ENCODE measurements around the gene ST6GALNAC5. TPM values are rescaled to one million over a fixed set of nuclear protein-coding genes. Genes with fewer than 3 reads are reported as not detected.
"Not testable (repeated sequence)": the region's sequence is repeated elsewhere in the genome, so short reads cannot be mapped to it uniquely, and the experiment has no call there.

The ST6GALNAC5 gene
- 10 to 100 TPM; 10.9 to 18.9 TPM for total RNA-seq
- 10 to 100 TPM in 2 of 6 donors, 1 to 10 TPM in 4; 7.6 to 14.1 (median 9.0) TPM for polyA plus RNA-seq (ENCODE audit: insufficient read length in 6 of 6)
- long read RNA-seq, donor 1, partial matches to known transcripts: 0 of 4 reads
- long read RNA-seq, donor 1, other reads (novel, unspliced or antisense): 0 of 4 reads
- long read RNA-seq, donor 2, partial matches to known transcripts: 0 of 4 reads
- long read RNA-seq, donor 2, other reads (novel, unspliced or antisense): 0 of 4 reads
- long read RNA-seq, donor 3: 0 reads
- long read RNA-seq, donor 4, partial matches to known transcripts: 0 of 8 reads
- long read RNA-seq, donor 4, other reads (novel, unspliced or antisense): 0 of 8 reads
- long read RNA-seq, donor 5, partial matches to known transcripts: 0 of 3 reads
- long read RNA-seq, donor 5, other reads (novel, unspliced or antisense): 0 of 3 reads
- long read RNA-seq, donor 6, partial matches to known transcripts: 0 of 2 reads
- long read RNA-seq, donor 6, other reads (novel, unspliced or antisense): 0 of 2 reads
- long read RNA-seq, donor 7, partial matches to known transcripts: 0 of 3 reads
- long read RNA-seq, donor 7, other reads (novel, unspliced or antisense): 0 of 3 reads
- long read RNA-seq, donor 8, partial matches to known transcripts: 0 of 3 reads
- long read RNA-seq, donor 8, other reads (novel, unspliced or antisense): 0 of 3 reads
- long read RNA-seq, donor 9: 0 reads
- long read RNA-seq, donor 10, partial matches to known transcripts: 0 of 8 reads
- long read RNA-seq, donor 10, other reads (novel, unspliced or antisense): 0 of 8 reads
- long read RNA-seq, donor 11, transcript ST6GALNAC5-202 (5 exons, 3,751 nt): major isoform, 5 of 7 reads
- long read RNA-seq, donor 11, partial matches to known transcripts: 0 of 7 reads
- long read RNA-seq, donor 11, other reads (novel, unspliced or antisense): 0 of 7 reads
- long read RNA-seq, donor 12, partial matches to known transcripts: 0 of 2 reads
- long read RNA-seq, donor 12, other reads (novel, unspliced or antisense): 0 of 2 reads

- TF ChIP-seq CTCF (IDR thresholded peaks at IDR 0.05): no peak
- Histone ChIP-seq H3K36me3 (no peaks in the 10 kb centered on the region), H3K4me1 (peaks cover 2 to 20% of the 10 kb centered on the region in 2 donors), H3K27ac (peak within 1 kb of the TSS; percentile 45 to 47), H3K4me3 (peak within 1 kb of the TSS; percentile 32 to 35), H3K27me3 (peaks cover 25 to 75% of the 10 kb centered on the region in 2 donors), H3K9me3 (no peaks in the 10 kb centered on the region)
- intact Hi-C loops (cut with DNase I): no loop called here
- DNase-seq (peak; percentile 29 to 66 (median 44)), ATAC-seq (peak; percentile 62)
Measured at GRCh38 chr1:76867342-76868130, at the start of gene ST6GALNAC5. TSS of gene ST6GALNAC5 (plus strand) at chr1:76867480.

- Histone ChIP-seq H3K4me3 (no peak overlapping the region), H3K27me3 (no peaks in the 10 kb centered on the region), H3K27ac (no peak overlapping the region), H3K4me1 (no peaks in the 10 kb centered on the region), H3K36me3 (no peaks in the 10 kb centered on the region), H3K9me3 (no peaks in the 10 kb centered on the region)
- DNase-seq (no peak), ATAC-seq (no peak)
- intact Hi-C loops (cut with DNase I): no loop called here
- no peak for TF ChIP-seq CTCF (IDR thresholded peaks at IDR 0.05)
Measured at GRCh38 chr1:76820028-76820427, 47.3 kb upstream of the ST6GALNAC5 start.

GRCh38 chr1:76822961-76823360 lies 44.3 kb upstream of the ST6GALNAC5 start:
- H3K36me3 ChIP-seq; H3K9me3 ChIP-seq; H3K4me1 ChIP-seq; ATAC-seq; H3K4me3 ChIP-seq; H3K27ac ChIP-seq; H3K27me3 ChIP-seq; intact Hi-C loops (cut with DNase I); DNase-seq: not testable (repeated sequence)

- no peak overlapping the region for H3K27ac ChIP-seq
- TF ChIP-seq CTCF (IDR thresholded peaks at IDR 0.05): no peak
- H3K27me3 ChIP-seq: no peaks in the 10 kb centered on the region
- intact Hi-C loops (cut with DNase I): no loop called here
- H3K9me3 ChIP-seq: no peaks in the 10 kb centered on the region
- H3K4me3 ChIP-seq: no peak overlapping the region
- no peaks in the 10 kb centered on the region for H3K36me3 ChIP-seq
- DNase-seq (no peak), ATAC-seq (no peak)
- no peaks in the 10 kb centered on the region for H3K4me1 ChIP-seq
Measured at GRCh38 chr1:76824106-76824505, 43.2 kb upstream of the ST6GALNAC5 start.

Data from left lung (tissue), 14 donors.